Measurements from ENCODE around the gene TEX14.
A peak's percentile ranks its signal among the peaks of the same experiment; 100 is the strongest.

Gene TEX14

DNA sequence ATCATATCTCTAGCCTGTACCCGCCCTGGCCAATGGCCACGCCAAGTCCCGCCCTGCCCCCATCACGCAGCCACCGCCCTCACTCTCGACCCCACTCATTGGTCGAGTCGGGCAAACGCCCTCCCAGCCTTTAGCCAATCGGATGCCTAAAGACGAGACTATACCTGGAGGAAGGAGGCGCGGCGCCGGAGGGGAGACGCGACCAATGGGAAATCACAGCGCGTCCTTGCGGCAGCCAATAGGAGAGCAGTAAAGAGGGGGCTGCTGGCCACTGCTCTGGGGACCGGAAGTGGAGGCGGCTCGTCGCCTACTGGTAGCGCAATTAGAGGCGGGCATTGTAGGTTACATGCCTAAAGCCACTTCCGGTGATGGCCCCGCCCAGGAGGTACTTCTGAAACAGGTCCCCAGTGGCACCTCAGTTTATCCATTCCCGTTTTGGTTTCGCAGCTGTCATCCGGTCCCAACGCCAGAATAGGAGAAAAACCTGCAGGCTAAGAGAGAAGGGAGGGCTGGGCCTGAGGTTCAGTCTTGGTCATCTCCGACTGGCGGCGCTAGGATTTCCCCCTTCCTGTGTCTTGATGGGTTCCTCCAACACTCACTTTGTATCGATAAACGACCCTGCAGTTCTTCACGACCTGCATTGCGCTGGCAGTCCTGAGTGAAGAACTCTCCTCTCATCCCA lies 173.8 kb downstream of the TEX14 start:
- DNase-seq (ENCODE audit: low read depth), result peak; percentile 100

DNA sequence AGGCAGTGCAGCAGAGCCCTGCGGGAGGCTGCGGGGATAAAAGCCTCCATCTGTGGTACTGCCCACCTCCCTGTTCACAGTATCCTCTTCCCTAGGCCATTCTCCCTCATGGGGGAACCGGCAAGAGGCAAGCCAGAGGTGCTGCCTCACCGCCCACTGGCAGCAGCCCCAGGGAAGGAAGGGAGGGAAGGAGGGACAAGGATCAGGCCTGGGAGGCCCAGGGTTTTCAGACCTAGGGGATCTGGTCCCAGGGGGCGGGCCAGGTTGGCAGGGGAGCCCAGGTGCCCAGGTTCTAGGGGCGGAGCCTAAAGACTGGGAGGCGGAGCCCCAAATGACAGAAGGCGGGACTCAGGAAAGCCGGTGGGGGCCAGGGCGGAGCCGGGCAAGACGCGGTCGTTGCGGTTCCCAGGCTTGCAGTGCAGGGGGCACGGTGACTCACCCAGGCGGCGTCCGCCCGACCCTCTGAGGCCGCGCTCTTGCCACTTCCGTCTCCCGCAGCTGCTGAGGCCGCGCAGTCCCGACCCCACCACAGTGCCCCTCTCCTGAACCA lies 174.4 kb downstream of the TEX14 start:
- DNase-seq (ENCODE audit: low read depth), result no peak

DNA sequence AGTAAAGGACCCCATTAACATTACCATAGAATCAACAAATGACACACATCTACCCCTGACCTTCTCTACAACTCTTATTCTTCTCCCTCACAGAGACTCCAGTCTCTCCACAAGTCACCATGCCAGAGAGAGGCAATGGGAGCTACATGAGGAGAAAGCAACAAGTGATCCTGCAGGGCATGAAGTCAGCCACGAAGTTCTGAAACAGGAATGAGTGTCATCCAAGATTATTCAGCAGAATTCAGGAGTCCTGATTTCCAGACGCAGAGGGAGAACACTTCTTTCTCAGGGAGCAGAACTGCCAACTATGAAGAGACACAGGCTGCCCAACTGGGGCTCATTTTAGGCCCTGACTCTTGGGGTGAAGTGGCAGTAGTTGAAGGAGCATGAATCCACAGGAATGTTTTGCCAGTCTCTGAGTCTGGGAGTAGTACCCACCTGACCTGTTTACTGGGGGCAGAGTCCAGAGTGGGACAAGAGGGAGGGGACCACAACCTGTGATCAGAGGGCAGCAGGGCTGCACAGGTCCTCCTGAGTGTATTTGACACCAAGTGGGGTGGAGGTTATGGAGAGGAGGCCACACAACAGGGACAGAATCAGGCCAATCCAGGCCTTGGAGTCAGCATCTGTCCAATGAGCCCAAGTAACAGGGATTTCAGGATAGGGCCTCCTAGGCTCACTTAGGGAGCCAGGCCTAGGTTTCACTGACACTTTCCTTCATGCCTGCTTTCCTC lies 175.0 kb downstream of the TEX14 start:
- no peak for DNase-seq (ENCODE audit: low read depth)

DNA sequence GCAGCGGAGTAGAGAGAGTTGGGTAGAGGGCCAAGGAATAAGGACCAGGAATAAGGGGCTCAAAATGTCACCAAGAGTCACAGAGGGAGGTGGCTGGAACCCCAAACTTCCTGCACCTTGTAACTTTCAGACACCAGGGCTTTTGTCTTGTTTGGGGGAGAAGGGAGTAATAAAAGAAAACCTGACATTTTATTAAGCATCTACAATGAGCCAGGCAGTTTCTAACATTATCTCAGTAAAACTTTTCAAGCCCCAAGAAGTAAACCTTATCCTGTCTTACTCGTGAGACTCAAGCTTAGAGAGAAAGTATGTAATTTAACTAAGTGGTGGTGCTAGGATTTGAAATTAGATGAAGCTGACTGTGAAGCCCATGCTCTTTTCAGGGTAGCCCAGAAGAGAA lies 176.6 kb downstream of the TEX14 start:
- no peak for DNase-seq (ENCODE audit: low read depth)

DNA sequence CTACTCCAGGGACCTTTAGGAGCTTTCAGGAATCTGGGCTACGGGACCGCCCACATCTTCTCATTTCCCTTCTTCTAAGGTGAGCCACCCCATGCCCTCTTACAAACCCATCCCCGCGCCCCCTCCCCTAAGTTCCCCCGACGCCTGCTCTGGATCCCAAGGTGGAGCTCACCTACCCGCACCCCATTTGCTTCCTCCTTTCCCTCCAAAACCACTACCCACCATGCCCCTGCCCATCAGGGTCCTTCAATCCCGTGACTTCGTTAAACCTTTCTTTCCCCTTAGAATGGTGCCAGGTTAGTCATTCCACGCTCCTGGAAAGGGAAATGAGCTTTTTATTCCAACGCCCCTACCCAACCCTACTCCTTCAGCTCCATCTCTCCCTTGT lies 177.1 kb downstream of the TEX14 start:
- no peak for DNase-seq (ENCODE audit: low read depth)

DNA sequence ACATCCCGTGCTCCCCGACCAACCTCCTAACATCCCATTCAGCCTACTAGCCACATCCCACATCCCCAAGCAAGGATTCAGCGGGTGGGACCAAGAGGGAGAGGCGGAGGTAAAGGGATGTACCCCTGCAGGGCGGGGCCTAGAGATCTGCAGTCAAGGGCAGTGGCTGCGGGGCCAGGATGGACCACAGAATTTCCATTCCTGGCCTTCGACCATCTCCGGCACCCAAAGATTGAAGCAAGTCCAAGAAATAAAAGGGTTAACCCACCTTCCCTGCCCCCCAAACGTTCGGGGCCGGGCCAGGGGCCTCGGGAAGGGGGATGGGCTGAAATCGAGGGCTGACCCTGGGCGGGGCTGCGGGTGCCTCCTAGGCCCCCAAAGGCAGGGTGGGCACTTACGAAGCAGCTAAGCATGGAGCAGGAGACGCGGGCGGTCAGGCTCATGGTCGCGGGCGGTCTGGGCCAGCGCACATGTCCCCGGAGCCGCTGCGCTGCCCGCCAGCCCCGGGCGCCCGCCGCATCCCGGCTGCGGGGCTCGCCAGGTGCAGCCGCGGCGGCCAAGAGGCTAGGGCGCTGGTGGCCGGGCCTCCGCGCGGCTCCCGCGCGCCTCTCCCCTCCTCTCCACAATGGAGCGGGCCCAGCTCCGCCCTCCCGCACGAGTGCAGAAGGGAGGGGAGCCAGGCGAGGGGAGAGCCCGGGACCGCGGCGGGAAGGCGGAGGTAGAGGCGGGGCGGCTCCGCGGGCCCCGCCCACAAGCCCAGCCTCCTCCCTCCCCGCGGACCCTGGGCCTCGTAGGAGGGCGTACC lies 177.7 kb downstream of the TEX14 start, which contains the start of gene MTMR4:
TSS of gene MTMR4 (minus strand) at position 674 of the 805 bp plus-strand sequence. CDS start at position 443, 231 bp downstream.
- DNase-seq (ENCODE audit: low read depth), result peak; percentile 40

DNA sequence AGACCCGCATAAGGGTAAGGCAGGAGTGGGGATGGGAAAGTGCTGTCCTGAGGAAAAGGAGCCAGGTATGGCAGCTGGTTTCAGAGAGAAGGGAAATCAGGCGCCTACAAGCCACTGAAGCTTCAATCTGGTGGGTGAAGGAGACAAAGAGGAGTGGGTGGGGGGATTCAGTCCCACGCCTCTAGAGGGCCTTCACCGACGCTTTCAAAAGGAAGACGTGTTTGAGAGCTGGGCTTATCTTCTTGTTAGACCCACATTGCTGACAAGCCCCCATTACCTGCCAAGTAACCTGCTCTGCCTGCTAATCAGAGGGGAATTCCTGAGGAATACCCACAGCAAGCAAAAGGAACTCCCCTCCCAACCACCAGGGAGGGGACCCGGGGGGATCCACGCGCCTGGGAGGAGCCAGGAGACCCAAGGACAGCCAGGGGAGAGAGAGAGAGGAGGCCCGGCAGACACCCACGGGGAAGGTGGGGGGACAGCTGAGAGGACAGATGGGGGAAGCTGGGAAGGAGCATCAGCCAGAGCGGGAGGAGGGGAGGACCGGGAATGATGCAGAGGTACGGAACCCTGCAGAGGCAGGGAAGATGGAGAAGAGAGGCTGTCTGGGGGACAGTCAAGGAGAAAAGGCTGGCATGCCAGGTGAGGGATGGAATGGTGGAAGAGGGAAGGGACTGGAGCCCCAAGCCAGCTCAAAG lies 178.4 kb downstream of the TEX14 start:
- no peak for DNase-seq (ENCODE audit: low read depth)

DNA sequence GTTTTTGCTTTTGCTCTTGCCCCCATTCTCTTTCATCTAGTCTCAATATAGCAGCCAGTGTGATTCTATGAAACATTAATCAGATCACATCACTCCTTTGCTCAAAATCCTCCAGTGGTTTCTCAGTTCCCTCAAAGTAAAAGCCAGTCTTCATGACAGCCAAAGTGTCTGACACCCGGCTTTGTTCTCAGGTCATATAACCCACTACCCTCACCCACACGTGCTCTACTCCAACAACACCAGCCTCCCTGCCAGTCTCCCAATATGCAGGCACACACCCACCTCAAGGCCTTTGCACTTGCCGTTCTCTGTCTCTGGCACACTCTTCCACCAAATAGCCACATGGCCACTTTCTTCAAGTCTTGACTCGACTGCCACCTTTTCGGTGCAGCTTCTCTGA lies 181.8 kb downstream of the TEX14 start:
- no peak for DNase-seq (ENCODE audit: low read depth)

DNA sequence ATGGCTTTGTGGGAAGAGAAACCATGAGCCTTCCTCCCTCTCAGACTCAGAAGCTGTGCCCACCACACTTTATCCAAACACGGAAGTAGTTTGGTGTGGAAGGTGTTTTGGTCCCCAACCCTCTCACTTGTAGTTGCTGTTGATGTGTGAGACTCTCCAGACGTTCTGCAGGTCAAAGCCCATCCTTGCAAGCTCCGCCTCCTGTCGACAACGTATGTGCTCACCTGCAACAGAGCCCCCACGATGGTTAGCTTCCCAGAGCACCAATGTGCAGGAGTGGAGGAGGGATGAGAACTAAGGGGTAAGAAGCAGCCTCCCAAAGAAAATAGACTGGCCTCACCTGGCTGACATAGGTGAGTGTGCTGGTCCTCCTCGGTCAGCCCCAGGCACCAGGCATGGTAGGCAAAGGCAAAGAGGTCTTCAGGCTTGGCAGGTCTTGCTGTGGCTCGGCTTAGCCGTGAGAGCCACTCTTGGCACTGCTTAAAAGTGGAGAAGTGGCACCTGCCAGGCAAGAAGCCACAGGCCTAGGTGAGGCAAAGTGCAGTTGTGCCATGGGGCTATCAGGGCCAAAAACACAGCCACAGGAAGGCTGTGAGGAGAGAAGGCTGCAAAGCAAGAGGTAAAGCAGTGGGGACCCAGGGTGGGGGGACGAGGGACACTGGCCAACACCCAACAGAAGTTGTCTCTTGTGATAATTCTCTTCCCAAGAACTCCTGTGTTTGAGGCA lies 183.3 kb downstream of the TEX14 start:
- DNase-seq (ENCODE audit: low read depth), result no peak

DNA sequence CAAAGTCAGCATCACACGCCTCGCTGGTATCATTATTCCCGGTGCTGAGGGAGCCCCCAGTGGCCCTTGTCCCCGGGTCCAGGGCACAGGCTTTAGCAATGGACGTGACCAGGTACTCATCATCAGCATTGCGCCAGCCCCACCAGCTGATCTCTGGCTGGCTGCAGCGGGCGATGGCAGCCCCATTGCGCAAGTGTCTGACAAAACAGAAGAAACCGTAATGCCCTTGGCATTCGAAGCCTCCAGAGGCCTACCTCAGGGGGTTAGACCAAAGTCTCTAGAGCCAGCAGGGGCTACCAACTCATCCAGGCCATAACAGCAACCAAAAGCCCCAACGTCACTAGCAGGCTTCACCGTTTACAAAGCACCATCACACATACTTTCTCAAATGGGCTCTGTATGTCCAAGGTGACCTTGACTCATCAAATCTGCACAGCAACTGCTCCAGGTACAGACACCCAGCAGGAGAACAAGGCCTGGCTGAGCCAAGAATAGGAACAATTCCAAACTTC lies 184.7 kb downstream of the TEX14 start:
- no peak for DNase-seq (ENCODE audit: low read depth)

Data from fibroblast of the conjunctiva (primary cell).